ENCODE measurements around the gene OR2D2. TPM values are rescaled to one million over a fixed set of nuclear protein-coding genes. Genes with fewer than 3 reads are reported as not detected.
"Not testable (repeated sequence)": the region's sequence is repeated elsewhere in the genome, so short reads cannot be mapped to it uniquely, and the experiment has no call there.

The OR2D2 gene
- total and polyA plus RNA-seq, 7 experiments from 2014 or later: 0.27 TPM; not detected in 6

DNA sequence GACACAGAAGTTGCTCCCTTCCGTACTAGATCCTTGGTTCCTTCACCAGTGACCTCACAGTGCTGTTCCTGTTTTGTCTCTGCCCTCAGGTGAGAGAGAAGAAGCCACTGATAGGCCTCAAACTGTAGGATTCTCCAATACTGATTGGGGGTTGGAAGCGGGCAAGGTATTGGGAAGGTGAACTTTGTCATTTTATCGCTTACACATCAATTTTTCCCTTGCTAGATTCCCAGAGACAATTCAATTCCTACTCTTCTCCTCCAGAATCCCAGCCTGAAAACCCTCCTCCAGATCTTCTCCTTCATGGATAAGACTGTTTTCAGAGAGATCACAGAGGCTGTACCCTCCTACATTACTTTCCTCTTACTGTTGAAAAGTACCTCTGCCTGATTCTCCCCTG lies 19.1 kb upstream of the OR2D2 start:
- no peaks in the 10 kb centered on the region for H3K4me1 ChIP-seq (ENCODE audit: control insufficient read depth in 2 of 2, insufficient read depth in 2 of 2, low read length in 2 of 2)
- ATAC-seq (no peak), DNase-seq (no peak)
- intact Hi-C loops (cut with micrococcal nuclease): no loop called here
- H3K27me3 Mint-ChIP-seq: peaks cover 0 to 2% (median 0%) of the 10 kb centered on the region in 5 donors
- H3K4me1 Mint-ChIP-seq: peaks cover 0 to 8% (median 0%) of the 10 kb centered on the region in 7 donors
- H3K27ac Mint-ChIP-seq: no peak overlapping the region
- H3K36me3 ChIP-seq (ENCODE audit: control insufficient read depth in 2 of 3, insufficient read depth in 3 of 3, low read length in 3 of 3): no peaks in the 10 kb centered on the region
- CTCF ChIA-PET: no interaction called here
- no peaks in the 10 kb centered on the region for H3K36me3 Mint-ChIP-seq
- POLR2A ChIA-PET: no interaction called here
- H3K9me3 ChIP-seq (ENCODE audit: control insufficient read depth in 2 of 3, low read length in 3 of 3): no peaks in the 10 kb centered on the region
- H3K27ac ChIP-seq (ENCODE audit: low read depth, low read length): no peak overlapping the region
- peaks cover 0 to 4% (median 0%) of the 10 kb centered on the region in 11 donors for H3K9me3 Mint-ChIP-seq
- no peak overlapping the region for H3K4me3 Mint-ChIP-seq
- no peak overlapping the region for H3K4me3 ChIP-seq (ENCODE audit: low read length)
- no peaks in the 10 kb centered on the region for H3K27me3 ChIP-seq (ENCODE audit: control insufficient read depth in 2 of 2, insufficient read depth in 2 of 2, low read length in 2 of 2)

GRCh38 chr11:6904804-6905203 lies 12.5 kb upstream of the OR2D2 start:
- CTCF ChIA-PET; H3K4me1 ChIP-seq (ENCODE audit: control insufficient read depth in 2 of 2, insufficient read depth in 2 of 2, low read length in 2 of 2); H3K9me3 Mint-ChIP-seq; H3K4me1 Mint-ChIP-seq; ATAC-seq; H3K4me3 Mint-ChIP-seq; DNase-seq; POLR2A ChIA-PET; H3K27me3 ChIP-seq (ENCODE audit: control insufficient read depth in 2 of 2, insufficient read depth in 2 of 2, low read length in 2 of 2); H3K36me3 ChIP-seq (ENCODE audit: control insufficient read depth in 2 of 3, insufficient read depth in 3 of 3, low read length in 3 of 3); H3K27ac Mint-ChIP-seq; H3K9me3 ChIP-seq (ENCODE audit: control insufficient read depth in 2 of 3, low read length in 3 of 3); H3K27ac ChIP-seq (ENCODE audit: low read depth, low read length); H3K36me3 Mint-ChIP-seq; H3K4me3 ChIP-seq (ENCODE audit: low read length): not testable (repeated sequence)
- H3K27me3 Mint-ChIP-seq: peaks cover 4 to 32% (median 18%) of the 10 kb centered on the region in 5 donors
- intact Hi-C loops (cut with micrococcal nuclease): loop anchor here in 1 of 2 donors (5.0 kb wide), 1 partner anchor 537 kb away; no protein-coding TSS in a partner anchor

GRCh38 chr11:6900327-6900999 lies 8.2 kb upstream of the OR2D2 start:
- H3K27me3 Mint-ChIP-seq: peaks cover 10 to 52% (median 44%) of the 10 kb centered on the region in 5 donors
- no peak for ATAC-seq
- CTCF ChIA-PET: no interaction called here

DNA sequence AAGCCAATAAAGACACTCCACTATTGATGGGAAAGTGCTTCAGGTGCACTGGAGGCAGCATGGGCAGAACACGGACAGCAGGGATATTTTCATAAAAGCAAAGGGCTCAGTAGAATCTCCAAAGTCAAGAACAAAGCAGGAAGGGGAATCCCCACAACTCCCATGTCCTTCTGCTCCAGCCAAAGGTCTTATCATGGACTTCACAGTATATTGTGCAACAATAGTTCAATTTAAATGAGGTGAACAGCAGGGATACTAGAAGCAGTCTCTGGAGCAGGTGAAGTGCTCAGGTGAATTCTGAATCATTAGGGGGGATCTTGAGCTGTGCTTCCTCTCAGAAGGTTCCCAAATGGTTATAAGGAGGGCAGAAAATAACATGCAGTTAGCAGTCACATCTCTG lies 6.6 kb upstream of the OR2D2 start:
- no peak overlapping the region for H3K27ac Mint-ChIP-seq
- DNase-seq (no peak), ATAC-seq (no peak)
- H3K9me3 ChIP-seq (ENCODE audit: control insufficient read depth in 2 of 3, low read length in 3 of 3): no peaks in the 10 kb centered on the region
- no peaks in the 10 kb centered on the region for H3K4me1 Mint-ChIP-seq
- POLR2A ChIA-PET: no interaction called here
- H3K4me3 ChIP-seq (ENCODE audit: low read length): no peak overlapping the region
- no peaks in the 10 kb centered on the region for H3K36me3 ChIP-seq (ENCODE audit: control insufficient read depth in 2 of 3, insufficient read depth in 3 of 3, low read length in 3 of 3)
- no peaks in the 10 kb centered on the region for H3K36me3 Mint-ChIP-seq
- no peaks in the 10 kb centered on the region for H3K9me3 Mint-ChIP-seq
- no peaks in the 10 kb centered on the region for H3K27me3 ChIP-seq (ENCODE audit: control insufficient read depth in 2 of 2, insufficient read depth in 2 of 2, low read length in 2 of 2)
- no peak overlapping the region for H3K4me3 Mint-ChIP-seq
- H3K27ac ChIP-seq (ENCODE audit: low read depth, low read length): no peak overlapping the region
- intact Hi-C loops (cut with micrococcal nuclease): no loop called here
- no peaks in the 10 kb centered on the region for H3K4me1 ChIP-seq (ENCODE audit: control insufficient read depth in 2 of 2, insufficient read depth in 2 of 2, low read length in 2 of 2)
- peaks cover 10 to 54% (median 37%) of the 10 kb centered on the region in 5 donors for H3K27me3 Mint-ChIP-seq
- CTCF ChIA-PET: no interaction called here

More at GRCh38 chr11:6900327-6900999, 8.2 kb upstream of the OR2D2 start:
- H3K4me3 Mint-ChIP-seq: no peak overlapping the region
- no peak overlapping the region for H3K27ac ChIP-seq (ENCODE audit: low read depth, low read length)
- no peak overlapping the region for H3K27ac Mint-ChIP-seq
- H3K4me1 ChIP-seq (ENCODE audit: control insufficient read depth in 2 of 2, insufficient read depth in 2 of 2, low read length in 2 of 2): no peaks in the 10 kb centered on the region
- no peaks in the 10 kb centered on the region for H3K36me3 Mint-ChIP-seq
- H3K4me3 ChIP-seq (ENCODE audit: low read length): no peak overlapping the region
- no peaks in the 10 kb centered on the region for H3K27me3 ChIP-seq (ENCODE audit: control insufficient read depth in 2 of 2, insufficient read depth in 2 of 2, low read length in 2 of 2)
- H3K9me3 ChIP-seq (ENCODE audit: control insufficient read depth in 2 of 3, low read length in 3 of 3): no peaks in the 10 kb centered on the region
- H3K9me3 Mint-ChIP-seq: no peaks in the 10 kb centered on the region
- intact Hi-C loops (cut with micrococcal nuclease): loop anchor here in 1 of 2 donors (5.0 kb wide), 1 partner anchor 542 kb away; no protein-coding TSS in a partner anchor
- POLR2A ChIA-PET: no interaction called here
- H3K4me1 Mint-ChIP-seq: no peaks in the 10 kb centered on the region
- no peak for DNase-seq
- H3K36me3 ChIP-seq (ENCODE audit: control insufficient read depth in 2 of 3, insufficient read depth in 3 of 3, low read length in 3 of 3): no peaks in the 10 kb centered on the region

- ChIA-PET POLR2A (no interaction called here), CTCF (no interaction called here)
- Histone ChIP-seq H3K27ac (ENCODE audit: low read depth, low read length) (no peak overlapping the region), H3K4me1 (ENCODE audit: control insufficient read depth in 2 of 2, insufficient read depth in 2 of 2, low read length in 2 of 2) (no peaks in the 10 kb centered on the region), H3K4me3 (ENCODE audit: low read length) (no peak overlapping the region), H3K27me3 (ENCODE audit: control insufficient read depth in 2 of 2, insufficient read depth in 2 of 2, low read length in 2 of 2) (no peaks in the 10 kb centered on the region), H3K36me3 (ENCODE audit: control insufficient read depth in 2 of 3, insufficient read depth in 3 of 3, low read length in 3 of 3) (no peaks in the 10 kb centered on the region), H3K9me3 (ENCODE audit: control insufficient read depth in 2 of 3, low read length in 3 of 3) (no peaks in the 10 kb centered on the region)
- intact Hi-C loops (cut with micrococcal nuclease): no loop called here
- H3K4me3 Mint-ChIP-seq: no peak overlapping the region
- H3K4me1 Mint-ChIP-seq: no peaks in the 10 kb centered on the region
- DNase-seq: no peak
- no peaks in the 10 kb centered on the region for H3K36me3 Mint-ChIP-seq
- ATAC-seq: no peak
- H3K27me3 Mint-ChIP-seq: peaks cover 10 to 62% (median 33%) of the 10 kb centered on the region in 5 donors
- no peak overlapping the region for H3K27ac Mint-ChIP-seq
- H3K9me3 Mint-ChIP-seq: peaks cover 0 to under 1% (median 0%) of the 10 kb centered on the region in 11 donors
Measured at GRCh38 chr11:6895010-6895409, 2.7 kb upstream of the OR2D2 start.

DNA sequence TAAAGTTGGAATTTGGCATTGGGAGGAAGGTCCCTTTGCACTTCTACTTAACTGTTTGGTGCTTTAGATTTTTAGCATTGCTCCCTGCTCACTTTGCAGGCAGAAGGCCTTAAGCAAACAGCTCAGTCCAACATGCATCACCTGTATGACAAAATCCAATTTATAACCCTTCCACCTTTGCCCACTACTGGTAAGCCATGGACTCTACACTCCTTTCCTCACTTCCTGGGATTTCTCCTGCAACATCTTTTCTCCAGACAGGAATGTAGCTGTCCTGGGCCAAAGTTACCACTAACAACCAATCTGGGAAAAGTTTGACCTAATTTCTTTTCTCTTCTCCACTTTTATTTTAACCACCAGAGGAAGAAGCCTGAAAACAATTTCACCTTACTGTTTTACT lies 1.8 kb upstream of the OR2D2 start:
- Histone ChIP-seq H3K27me3 (ENCODE audit: control insufficient read depth in 2 of 2, insufficient read depth in 2 of 2, low read length in 2 of 2) (no peaks in the 10 kb centered on the region), H3K4me1 (ENCODE audit: control insufficient read depth in 2 of 2, insufficient read depth in 2 of 2, low read length in 2 of 2) (no peaks in the 10 kb centered on the region), H3K27ac (ENCODE audit: low read depth, low read length) (no peak overlapping the region), H3K9me3 (ENCODE audit: control insufficient read depth in 2 of 3, low read length in 3 of 3) (no peaks in the 10 kb centered on the region), H3K4me3 (ENCODE audit: low read length) (no peak overlapping the region), H3K36me3 (ENCODE audit: control insufficient read depth in 2 of 3, insufficient read depth in 3 of 3, low read length in 3 of 3) (no peaks in the 10 kb centered on the region)
- intact Hi-C loops (cut with micrococcal nuclease): no loop called here
- DNase-seq (no peak), ATAC-seq (no peak)
- no peak overlapping the region for H3K27ac Mint-ChIP-seq
- no peak overlapping the region for H3K4me3 Mint-ChIP-seq
- H3K36me3 Mint-ChIP-seq: no peaks in the 10 kb centered on the region
- peaks cover 10 to 61% (median 33%) of the 10 kb centered on the region in 5 donors for H3K27me3 Mint-ChIP-seq
- CTCF ChIA-PET: no interaction called here
- POLR2A ChIA-PET: no interaction called here
- no peaks in the 10 kb centered on the region for H3K4me1 Mint-ChIP-seq
- peaks cover 0 to 5% (median 0%) of the 10 kb centered on the region in 11 donors for H3K9me3 Mint-ChIP-seq

DNA sequence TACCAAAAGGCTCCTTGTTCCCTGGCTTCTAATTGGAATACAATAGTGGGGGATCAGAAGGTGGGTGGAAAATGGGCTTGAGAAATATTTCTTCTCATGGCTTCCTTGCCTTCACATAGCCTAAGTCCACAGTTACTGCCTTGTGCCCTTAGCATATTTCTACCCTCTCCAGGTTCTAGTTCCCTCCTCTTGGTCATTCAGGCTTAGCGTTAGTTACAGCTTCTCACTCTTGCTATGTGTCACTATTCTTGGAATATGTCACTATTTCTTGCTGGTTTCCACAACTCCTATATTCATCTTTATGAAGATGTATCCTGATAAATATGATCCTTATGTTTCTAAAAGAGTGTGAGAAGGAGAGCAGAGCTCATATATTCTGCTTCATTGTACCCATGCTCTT lies 2.5 kb downstream of the OR2D2 start:
- ATAC-seq (no peak), DNase-seq (no peak)
- ChIA-PET CTCF (no interaction called here), POLR2A (no interaction called here)
- no peak overlapping the region for H3K4me3 ChIP-seq (ENCODE audit: low read length)
- peaks cover 0 to 3% (median 0%) of the 10 kb centered on the region in 3 experiments for H3K9me3 ChIP-seq (ENCODE audit: control insufficient read depth in 2 of 3, low read length in 3 of 3)
- peaks cover 0 to 12% (median 1%) of the 10 kb centered on the region in 11 donors for H3K9me3 Mint-ChIP-seq
- H3K36me3 ChIP-seq (ENCODE audit: control insufficient read depth in 2 of 3, insufficient read depth in 3 of 3, low read length in 3 of 3): no peaks in the 10 kb centered on the region
- peaks cover 10 to 26% (median 21%) of the 10 kb centered on the region in 5 donors for H3K27me3 Mint-ChIP-seq
- intact Hi-C loops (cut with micrococcal nuclease): no loop called here
- no peaks in the 10 kb centered on the region for H3K27me3 ChIP-seq (ENCODE audit: control insufficient read depth in 2 of 2, insufficient read depth in 2 of 2, low read length in 2 of 2)
- no peaks in the 10 kb centered on the region for H3K4me1 Mint-ChIP-seq
- no peaks in the 10 kb centered on the region for H3K36me3 Mint-ChIP-seq
- H3K27ac Mint-ChIP-seq: no peak overlapping the region
- H3K4me1 ChIP-seq (ENCODE audit: control insufficient read depth in 2 of 2, insufficient read depth in 2 of 2, low read length in 2 of 2): no peaks in the 10 kb centered on the region
- H3K4me3 Mint-ChIP-seq: no peak overlapping the region
- no peak overlapping the region for H3K27ac ChIP-seq (ENCODE audit: low read depth, low read length)
